ENCODE data around the gene SUSD4. TPM values are rescaled to one million over a fixed set of nuclear protein-coding genes. Genes with fewer than 3 reads are reported as not detected.
"Not testable (repeated sequence)": the region's sequence is repeated elsewhere in the genome, so short reads cannot be mapped to it uniquely, and the experiment has no call there.

SUSD4 gene
- total RNA-seq, 1 donor from 2014 or later: not detected

DNA sequence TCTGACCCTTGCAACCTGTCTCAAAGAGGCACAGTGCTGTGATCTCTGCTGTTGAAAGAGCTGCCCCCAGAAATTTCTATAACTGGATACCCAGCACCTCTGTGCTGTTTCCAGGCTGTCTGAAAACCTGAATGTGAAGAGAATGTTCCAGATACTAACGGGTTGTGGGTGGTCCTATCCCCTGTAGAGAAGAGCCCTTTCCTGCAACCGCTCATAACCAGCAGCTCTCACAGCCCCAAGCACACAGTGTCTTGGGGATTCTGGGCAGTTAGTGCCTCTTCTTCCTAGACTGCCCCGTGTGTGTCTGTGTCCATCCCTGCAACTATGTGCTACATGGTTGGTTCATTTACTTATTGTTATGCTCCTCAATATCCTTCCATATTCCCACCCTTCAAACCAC lies 104.5 kb downstream of the SUSD4 start:
- Mint-ChIP-seq H3K4me1 (ENCODE audit: unreplicated experiment) (no peaks in the 10 kb centered on the region), H3K4me3 (ENCODE audit: unreplicated experiment) (no peak overlapping the region), H3K27ac (ENCODE audit: unreplicated experiment) (no peak overlapping the region), H3K27me3 (ENCODE audit: unreplicated experiment) (peaks cover 10% of the 10 kb centered on the region), H3K9me3 (ENCODE audit: unreplicated experiment) (no peaks in the 10 kb centered on the region), H3K36me3 (ENCODE audit: unreplicated experiment) (no peaks in the 10 kb centered on the region)
- DNase-seq (ENCODE audit: extremely low spot score, unreplicated experiment): no peak
- TF ChIP-seq CTCF (IDR thresholded peaks at IDR 0.05): no peak

- no peaks in the 10 kb centered on the region for H3K4me1 Mint-ChIP-seq (ENCODE audit: unreplicated experiment)
- no peaks in the 10 kb centered on the region for H3K9me3 Mint-ChIP-seq (ENCODE audit: unreplicated experiment)
- no peak overlapping the region for H3K4me3 Mint-ChIP-seq (ENCODE audit: unreplicated experiment)
- no peak overlapping the region for H3K27ac Mint-ChIP-seq (ENCODE audit: unreplicated experiment)
- TF ChIP-seq CTCF (IDR thresholded peaks at IDR 0.05): no peak
- peaks cover 16% of the 10 kb centered on the region for H3K27me3 Mint-ChIP-seq (ENCODE audit: unreplicated experiment)
- no peaks in the 10 kb centered on the region for H3K36me3 Mint-ChIP-seq (ENCODE audit: unreplicated experiment)
- no peak for DNase-seq (ENCODE audit: extremely low spot score, unreplicated experiment)
Observed at GRCh38 chr1:223258751-223259198, 105.2 kb downstream of the SUSD4 start.

GRCh38 chr1:223257856-223258550 lies 106.0 kb downstream of the SUSD4 start:
- peaks cover 19% of the 10 kb centered on the region for H3K27me3 Mint-ChIP-seq (ENCODE audit: unreplicated experiment)
- no peak for TF ChIP-seq CTCF (IDR thresholded peaks at IDR 0.05)
- peak; percentile 46 for DNase-seq (ENCODE audit: extremely low spot score, unreplicated experiment)
- no peaks in the 10 kb centered on the region for H3K9me3 Mint-ChIP-seq (ENCODE audit: unreplicated experiment)
- H3K36me3 Mint-ChIP-seq (ENCODE audit: unreplicated experiment): no peaks in the 10 kb centered on the region
- H3K4me1 Mint-ChIP-seq (ENCODE audit: unreplicated experiment): no peaks in the 10 kb centered on the region
- no peak overlapping the region for H3K27ac Mint-ChIP-seq (ENCODE audit: unreplicated experiment)
- H3K4me3 Mint-ChIP-seq (ENCODE audit: unreplicated experiment): no peak overlapping the region

DNA sequence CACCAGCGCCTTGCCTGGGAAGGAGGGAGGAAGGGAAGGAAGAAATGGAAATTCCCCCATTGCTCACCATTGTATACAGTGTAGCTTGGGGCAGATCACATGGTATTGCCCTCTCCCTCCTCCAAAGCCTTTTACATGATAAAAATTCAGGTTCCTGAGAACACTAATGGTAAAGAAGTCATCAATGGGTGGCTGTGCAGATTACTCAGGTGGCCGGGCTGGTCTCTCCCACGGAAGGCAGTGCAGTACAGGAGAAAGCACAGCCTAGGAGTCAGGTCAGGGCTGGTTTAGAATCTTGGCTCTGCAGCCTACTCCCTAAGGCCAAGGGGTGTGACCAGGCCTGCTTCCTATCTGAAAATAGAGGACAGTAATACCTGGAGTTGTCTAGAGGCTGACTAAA lies 107.9 kb downstream of the SUSD4 start:
- Mint-ChIP-seq H3K27me3 (ENCODE audit: unreplicated experiment) (peaks cover 15% of the 10 kb centered on the region), H3K9me3 (ENCODE audit: unreplicated experiment) (no peaks in the 10 kb centered on the region), H3K4me1 (ENCODE audit: unreplicated experiment) (no peaks in the 10 kb centered on the region), H3K36me3 (ENCODE audit: unreplicated experiment) (no peaks in the 10 kb centered on the region), H3K4me3 (ENCODE audit: unreplicated experiment) (no peak overlapping the region), H3K27ac (ENCODE audit: unreplicated experiment) (no peak overlapping the region)
- no peak for TF ChIP-seq CTCF (IDR thresholded peaks at IDR 0.05)
- DNase-seq (ENCODE audit: extremely low spot score, unreplicated experiment): peak; percentile 34

- Mint-ChIP-seq H3K27ac (ENCODE audit: unreplicated experiment) (no peak overlapping the region), H3K27me3 (ENCODE audit: unreplicated experiment) (peaks cover 15% of the 10 kb centered on the region), H3K9me3 (ENCODE audit: unreplicated experiment) (no peaks in the 10 kb centered on the region), H3K4me3 (ENCODE audit: unreplicated experiment) (no peak overlapping the region), H3K4me1 (ENCODE audit: unreplicated experiment) (no peaks in the 10 kb centered on the region), H3K36me3 (ENCODE audit: unreplicated experiment) (no peaks in the 10 kb centered on the region)
- DNase-seq (ENCODE audit: extremely low spot score, unreplicated experiment): peak; percentile 59
- no peak for TF ChIP-seq CTCF (IDR thresholded peaks at IDR 0.05)
Observed at GRCh38 chr1:223253916-223254315, 110.1 kb downstream of the SUSD4 start.

DNA sequence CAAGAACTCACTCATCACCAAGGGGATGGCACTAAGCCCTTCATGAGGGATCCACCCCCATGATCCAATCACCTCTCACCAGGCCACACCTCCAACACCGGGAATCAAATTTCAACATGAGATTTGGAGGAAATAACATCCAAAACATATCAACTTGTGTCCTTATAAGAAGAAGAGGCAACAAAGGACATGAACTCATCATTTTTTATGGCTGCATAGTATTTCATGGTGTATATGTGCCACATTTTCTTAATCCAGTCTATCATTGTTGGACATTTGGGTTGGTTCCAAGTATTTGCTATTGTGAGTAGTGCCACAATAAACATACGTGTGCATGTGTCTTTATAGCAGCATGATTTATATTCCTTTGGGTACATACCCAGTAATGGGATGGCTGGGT lies 112.6 kb downstream of the SUSD4 start:
- H3K36me3 Mint-ChIP-seq (ENCODE audit: unreplicated experiment); H3K9me3 Mint-ChIP-seq (ENCODE audit: unreplicated experiment); H3K4me1 Mint-ChIP-seq (ENCODE audit: unreplicated experiment); H3K27ac Mint-ChIP-seq (ENCODE audit: unreplicated experiment); H3K4me3 Mint-ChIP-seq (ENCODE audit: unreplicated experiment): not testable (repeated sequence)
- DNase-seq (ENCODE audit: extremely low spot score, unreplicated experiment): peak; percentile 21
- peaks cover 15% of the 10 kb centered on the region for H3K27me3 Mint-ChIP-seq (ENCODE audit: unreplicated experiment)

All from osteocyte (in vitro differentiated cells).